Measurements from ENCODE around the gene SHOC1. TPM values are rescaled to one million over a fixed set of nuclear protein-coding genes. Genes with fewer than 3 reads are reported as not detected.

SHOC1 gene
- total RNA-seq, 1 donor from 2014 or later: not detected

GRCh38 chr9:111825468-111826145 lies 30.9 kb upstream of the SHOC1 start:
- no peak overlapping the region for H2AFZ ChIP-seq (ENCODE audit: low read depth, low read length)
- H3K9ac ChIP-seq (ENCODE audit: low read length): no peak overlapping the region
- H3K27ac ChIP-seq (ENCODE audit: low read depth, low read length): no peak overlapping the region
- TF ChIP-seq CTCF (IDR thresholded peaks at IDR 0.05; ENCODE audit: insufficient read depth, low read depth, low read length) (no peak), EZH2 (IDR thresholded peaks at IDR 0.05; ENCODE audit: insufficient read depth, low read length) (no peak)
- Mint-ChIP-seq H3K9me3 (ENCODE audit: unreplicated experiment) (peaks cover 2% of the 10 kb centered on the region), H3K4me3 (ENCODE audit: unreplicated experiment) (no peak overlapping the region), H3K27me3 (ENCODE audit: low read depth, unreplicated experiment) (peaks cover 10% of the 10 kb centered on the region), H3K36me3 (ENCODE audit: low read depth, unreplicated experiment) (no peaks in the 10 kb centered on the region), H3K4me1 (ENCODE audit: low read depth, unreplicated experiment) (no peaks in the 10 kb centered on the region), H3K27ac (ENCODE audit: unreplicated experiment) (no peak overlapping the region)
- H4K20me1 ChIP-seq (ENCODE audit: insufficient read depth, low read length): no peaks in the 10 kb centered on the region
- no peaks in the 10 kb centered on the region for H3K4me1 ChIP-seq (ENCODE audit: insufficient read depth, low read length)
- H3K27me3 ChIP-seq (ENCODE audit: insufficient read depth, low read length): no peaks in the 10 kb centered on the region
- no peaks in the 10 kb centered on the region for H3K9me3 ChIP-seq (ENCODE audit: insufficient read depth, low read depth, low read length)
- no peak overlapping the region for H3K4me2 ChIP-seq (ENCODE audit: low read length)
- H3K79me2 ChIP-seq (ENCODE audit: insufficient read depth, low read length): no peaks in the 10 kb centered on the region
- DNase-seq (ENCODE audit: low read depth) (no peak), FAIRE-seq (no peak)
- H3K4me3 ChIP-seq (ENCODE audit: insufficient read depth, low read depth, low read length): no peak overlapping the region
- no peaks in the 10 kb centered on the region for H3K36me3 ChIP-seq (ENCODE audit: insufficient read depth, low read length)

GRCh38 chr9:111821006-111821528 lies 26.3 kb upstream of the SHOC1 start:
- H3K79me2 ChIP-seq (ENCODE audit: insufficient read depth, low read length): no peaks in the 10 kb centered on the region
- H3K27ac ChIP-seq (ENCODE audit: low read depth, low read length): no peak overlapping the region
- Mint-ChIP-seq H3K9me3 (ENCODE audit: unreplicated experiment) (no peaks in the 10 kb centered on the region), H3K4me1 (ENCODE audit: low read depth, unreplicated experiment) (no peaks in the 10 kb centered on the region), H3K27ac (ENCODE audit: unreplicated experiment) (no peak overlapping the region), H3K27me3 (ENCODE audit: low read depth, unreplicated experiment) (peaks cover 5% of the 10 kb centered on the region), H3K36me3 (ENCODE audit: low read depth, unreplicated experiment) (peaks cover 2% of the 10 kb centered on the region), H3K4me3 (ENCODE audit: unreplicated experiment) (no peak overlapping the region)
- DNase-seq (ENCODE audit: low read depth): no peak
- no peak overlapping the region for H3K4me3 ChIP-seq (ENCODE audit: insufficient read depth, low read depth, low read length)
- H3K9ac ChIP-seq (ENCODE audit: low read length): no peak overlapping the region
- FAIRE-seq: no peak
- no peaks in the 10 kb centered on the region for H4K20me1 ChIP-seq (ENCODE audit: insufficient read depth, low read length)
- no peak overlapping the region for H3K4me2 ChIP-seq (ENCODE audit: low read length)
- no peaks in the 10 kb centered on the region for H3K9me3 ChIP-seq (ENCODE audit: insufficient read depth, low read depth, low read length)
- no peaks in the 10 kb centered on the region for H3K36me3 ChIP-seq (ENCODE audit: insufficient read depth, low read length)
- H3K4me1 ChIP-seq (ENCODE audit: insufficient read depth, low read length): no peaks in the 10 kb centered on the region
- no peaks in the 10 kb centered on the region for H3K27me3 ChIP-seq (ENCODE audit: insufficient read depth, low read length)
- H2AFZ ChIP-seq (ENCODE audit: low read depth, low read length): no peak overlapping the region
- no peak for TF ChIP-seq EZH2 (IDR thresholded peaks at IDR 0.05; ENCODE audit: insufficient read depth, low read length)
- no peak for TF ChIP-seq CTCF (IDR thresholded peaks at IDR 0.05; ENCODE audit: insufficient read depth, low read depth, low read length)

- Histone ChIP-seq H3K4me2 (ENCODE audit: low read length) (no peak overlapping the region), H2AFZ (ENCODE audit: low read depth, low read length) (no peak overlapping the region), H3K9me3 (ENCODE audit: insufficient read depth, low read depth, low read length) (no peaks in the 10 kb centered on the region), H3K4me1 (ENCODE audit: insufficient read depth, low read length) (no peaks in the 10 kb centered on the region), H3K27ac (ENCODE audit: low read depth, low read length) (no peak overlapping the region), H3K27me3 (ENCODE audit: insufficient read depth, low read length) (no peaks in the 10 kb centered on the region), H3K79me2 (ENCODE audit: insufficient read depth, low read length) (no peaks in the 10 kb centered on the region), H3K9ac (ENCODE audit: low read length) (no peak overlapping the region), H4K20me1 (ENCODE audit: insufficient read depth, low read length) (no peaks in the 10 kb centered on the region), H3K36me3 (ENCODE audit: insufficient read depth, low read length) (no peaks in the 10 kb centered on the region), H3K4me3 (ENCODE audit: insufficient read depth, low read depth, low read length) (no peak overlapping the region)
- Mint-ChIP-seq H3K4me3 (ENCODE audit: unreplicated experiment) (no peak overlapping the region), H3K27ac (ENCODE audit: unreplicated experiment) (no peak overlapping the region), H3K27me3 (ENCODE audit: low read depth, unreplicated experiment) (peaks cover 5% of the 10 kb centered on the region), H3K4me1 (ENCODE audit: low read depth, unreplicated experiment) (no peaks in the 10 kb centered on the region), H3K36me3 (ENCODE audit: low read depth, unreplicated experiment) (peaks cover 2% of the 10 kb centered on the region), H3K9me3 (ENCODE audit: unreplicated experiment) (peaks cover 2% of the 10 kb centered on the region)
- FAIRE-seq (no peak), DNase-seq (ENCODE audit: low read depth) (no peak)
- TF ChIP-seq EZH2 (IDR thresholded peaks at IDR 0.05; ENCODE audit: insufficient read depth, low read length) (no peak), CTCF (IDR thresholded peaks at IDR 0.05; ENCODE audit: insufficient read depth, low read depth, low read length) (no peak)
These were observed 24.6 kb upstream of the SHOC1 start for GRCh38 chr9:111819360-111819759.

All from astrocyte (in vitro differentiated cells and primary cell).